Measurements from ENCODE around the gene SEC61G. TPM values are rescaled to one million over a fixed set of nuclear protein-coding genes. Genes with fewer than 3 reads are reported as not detected.

The SEC61G gene
- total RNA-seq, 1 experiment from 2014 or later: 176 TPM

- peaks cover 0 to 4% (median 2%) of the 10 kb centered on the region in 3 experiments; a peak in 1 of 7 replicates for H3K36me3 Mint-ChIP-seq (ENCODE audit: insufficient read depth in 1 of 3, low read depth in 3 of 3)
- Histone ChIP-seq H3K27me3 (ENCODE audit: insufficient read depth, low read length) (no peaks in the 10 kb centered on the region), H3T11ph (ENCODE audit: low read length) (no peak overlapping the region), H2BK15ac (ENCODE audit: low read depth, low read length) (no peak overlapping the region), H3K18ac (ENCODE audit: insufficient read length, low read depth, low read length) (no peak overlapping the region), H3K79me2 (ENCODE audit: insufficient read depth, low read length) (no peaks in the 10 kb centered on the region), H2BK120ac (ENCODE audit: low read depth, low read length, poor library complexity, severe bottlenecking) (no peak overlapping the region), H2BK5ac (ENCODE audit: insufficient read length, low read length) (no peak overlapping the region), H3K14ac (ENCODE audit: insufficient read depth, low read length) (no peak overlapping the region), H3K4me2 (ENCODE audit: insufficient read depth, insufficient read length, low read length) (no peak overlapping the region), H3K4ac (ENCODE audit: low read depth, low read length) (no peak overlapping the region), H3K9ac (ENCODE audit: extremely low read depth, insufficient read length, low read length) (no peak overlapping the region), H3K23ac (ENCODE audit: insufficient read length, low read depth, low read length) (no peak overlapping the region), H4K91ac (ENCODE audit: insufficient read length, low read depth, low read length) (no peak overlapping the region), H3K56ac (ENCODE audit: insufficient read length, low read depth, low read length) (no peak overlapping the region), H2AK5ac (ENCODE audit: insufficient read length, low read length) (no peak overlapping the region), H3K23me2 (ENCODE audit: insufficient read length, low read depth, low read length, poor library complexity, severe bottlenecking) (no peaks in the 10 kb centered on the region), H2AFZ (ENCODE audit: low read length) (no peak overlapping the region), H3K9me3 (ENCODE audit: control insufficient read depth, low read depth, low read length) (no peaks in the 10 kb centered on the region), H4K5ac (ENCODE audit: insufficient read length, low read depth, low read length) (no peak overlapping the region), H3K4me1 (ENCODE audit: insufficient read depth, low read length) (no peaks in the 10 kb centered on the region), H3K27ac (ENCODE audit: insufficient read length, low read depth, low read length) (no peak overlapping the region), H4K20me1 (ENCODE audit: control insufficient read depth, insufficient read depth, insufficient read length) (no peaks in the 10 kb centered on the region), H4K8ac (replicated peaks; ENCODE audit: insufficient read length, low read depth, low read length) (no peak overlapping the region), H2BK20ac (ENCODE audit: low read depth, low read length, poor library complexity, severe bottlenecking) (no peak overlapping the region), H3K79me1 (ENCODE audit: insufficient read depth, low read depth, low read length, poor library complexity, severe bottlenecking) (no peaks in the 10 kb centered on the region), H2BK12ac (ENCODE audit: insufficient read length, low read depth, low read length) (no peak overlapping the region)
- H3K9me3 Mint-ChIP-seq: peaks cover 0 to 10% of the 10 kb centered on the region in 2 experiments; a peak in 3 of 5 replicates
- no peak overlapping the region; a peak in 1 of 7 replicates for H3K27ac Mint-ChIP-seq
- TF ChIP-seq CTCF (conservative IDR thresholded peaks at IDR 0.05): no peak
- H3K4me1 Mint-ChIP-seq: no peaks in the 10 kb centered on the region; a peak in 1 of 4 replicates
- no peak for DNase-seq
- H3K27me3 Mint-ChIP-seq (ENCODE audit: low read depth): peaks cover 5% of the 10 kb centered on the region
- H3K4me3 Mint-ChIP-seq: no peak overlapping the region
Measured at GRCh38 chr7:54719425-54719824, 39.6 kb downstream of the SEC61G start.
